K562 (cell line): ENCODE results near the gene FAM120B. TPM values are rescaled to one million over a fixed set of nuclear protein-coding genes. Genes with fewer than 3 reads are reported as not detected.

Experiments
- ATAC-seq: fragments of 200-7000 bp; cut with Tn5 transposase; 3 replicates; pipeline ENCODE4 v1.9.1; 2020; ENCODE audit warnings: moderate library complexity
- BruUV-seq: library from RNA; stranded (reverse); fragments of 400-500 nt; replicated peaks from 2 replicates; lab custom pipeline; 2021; lab: Mats Ljungman, UMichigan
- CTCF ChIA-PET: fragments of 300-600 bp; formaldehyde crosslinking; extraction: SDS; loops from one replicate; lab custom pipeline; 2021; ENCODE audit warnings: low intra/inter-chr PET ratio; lab: Yijun Ruan, JAX
- POLR2A ChIA-PET: fragments of 300-600, 350-650 bp; sonication (Branson Sonifier 250); formaldehyde crosslinking; extraction: SDS; loops from one replicate; lab custom pipeline; 2021; ENCODE audit warnings: antibody characterized with exemption, inconsistent platforms; lab: Yijun Ruan, JAX
- DNase-seq, 4 experiments: peaks; one replicate each; pipeline versions ENCODE4 v3.0.0 to v3.0.0-alpha.2; 2011 to 2018; ENCODE audit warnings: low spot score in 3 of 4, mixed read lengths in 3 of 4; ENCODE audit errors: extremely low read depth in 1 of 4
- FAIRE-seq: peaks from 2 replicates; lab custom pipeline; 2011; peaks lifted over from hg19 to GRCh38; lab: Jason Lieb, UNC
- H2AFZ ChIP-seq: 2 replicates; pipeline ENCODE4 v1.6.0; 2011; ENCODE audit warnings: low read depth, low read length, control low read depth, inconsistent platforms
- H3K27ac ChIP-seq: fragments of 200-600 bp; 3 replicates; pipeline ENCODE4 v1.8.0; 2011; ENCODE audit warnings: low read depth, mild to moderate bottlenecking, control low read depth, inconsistent platforms, low read length, moderate library complexity, mixed read lengths; ENCODE audit errors: extremely low read depth
- H3K27me3 ChIP-seq, 2 experiments: fragments of 300-600 bp in 1 of 2; 2 replicates in 1 of 2; 3 replicates in 1 of 2; pipeline versions ENCODE4 v1.6.0 to v1.8.0; 2011; ENCODE audit warnings: inconsistent platforms in 2 of 2, low read length in 2 of 2, mild to moderate bottlenecking in 1 of 2, mixed read lengths in 1 of 2, moderate library complexity in 1 of 2; ENCODE audit not compliant: control insufficient read depth in 2 of 2, insufficient read depth in 2 of 2
- H3K36me3 ChIP-seq: fragments of 300-600 bp; 3 replicates; pipeline ENCODE4 v1.8.0; 2011; ENCODE audit warnings: mild to moderate bottlenecking, low read length, inconsistent platforms; ENCODE audit not compliant: control insufficient read depth, insufficient read depth
- H3K4me1 ChIP-seq, 2 experiments: fragments of 200-600 bp in 1 of 2; replicated peaks in 1 of 2; 2 replicates in 1 of 2; 3 replicates in 1 of 2; pipeline versions ENCODE4 v1.5.1 to v1.8.0; 2011; ENCODE audit warnings: inconsistent platforms in 2 of 2, low read length in 2 of 2, mild to moderate bottlenecking in 1 of 2, mixed read lengths in 1 of 2, moderate library complexity in 1 of 2; ENCODE audit not compliant: control insufficient read depth in 2 of 2, insufficient read depth in 2 of 2
- H3K4me2 ChIP-seq: 2 replicates; pipeline ENCODE4 v1.6.1; 2011; ENCODE audit warnings: low read length, control low read depth, inconsistent platforms, mixed read lengths; ENCODE audit not compliant: insufficient read depth
- H3K4me3 ChIP-seq: fragments of 200-600 bp; sonication (generic), shearing (Covaris generic); 2 replicates; pipeline ENCODE4 v1.5.1; 2016; ENCODE audit warnings: control low read depth, inconsistent platforms
- H3K79me2 ChIP-seq: fragments of 200-600 bp; 3 replicates; pipeline ENCODE4 v1.8.0; 2011; ENCODE audit warnings: low read length, inconsistent platforms; ENCODE audit not compliant: control insufficient read depth, insufficient read depth
- H3K9ac ChIP-seq, 2 experiments: 2 replicates each; pipeline versions ENCODE4 v1.6.0 to v1.6.1; 2011; ENCODE audit warnings: low read depth in 2 of 2, low read length in 2 of 2, control low read depth in 1 of 2, inconsistent platforms in 1 of 2, mild to moderate bottlenecking in 1 of 2, mixed read lengths in 1 of 2; ENCODE audit not compliant: insufficient read depth in 1 of 2
- H3K9me1 ChIP-seq: one replicate; pipeline ENCODE4 v1.6.0; 2011; ENCODE audit warnings: inconsistent platforms, mild to moderate bottlenecking, low read length, moderate library complexity; ENCODE audit not compliant: control insufficient read depth, insufficient read depth
- H3K9me3 ChIP-seq: replicated peaks from 2 replicates; pipeline ENCODE4 v1.5.1; 2011; ENCODE audit warnings: low read depth, low read length, inconsistent platforms; ENCODE audit not compliant: control insufficient read depth, insufficient read depth
- H4K20me1 ChIP-seq: replicated peaks from 2 replicates; pipeline ENCODE4 v1.6.1; 2011; ENCODE audit warnings: low read length, inconsistent platforms, mixed read lengths; ENCODE audit not compliant: control insufficient read depth, insufficient read depth
- CTCF ChIP-seq, 3 experiments: IDR thresholded peaks in 2 of 3; conservative IDR thresholded peaks in 1 of 3; 2 replicates each; pipeline ENCODE4 v1.5.1; 2011 to 2012; ENCODE audit warnings: low read length in 3 of 3, mild to moderate bottlenecking in 3 of 3, control low read depth in 2 of 3, improper control_type of control experiment in 1 of 3, inconsistent platforms in 1 of 3, low read depth in 1 of 3, mixed read lengths in 1 of 3, moderate library complexity in 1 of 3; ENCODE audit not compliant: insufficient read depth in 2 of 3
- POLR2H ChIP-seq: IDR thresholded peaks from 2 replicates; pipeline ENCODE4 v1.6.1; 2016; ENCODE audit warnings: missing genetic modification characterization, low read depth, mild to moderate bottlenecking, control low read depth, missing compliant biosample characterization, moderate library complexity
- RAD21 ChIP-seq, 2 experiments: fragments of 250-450 bp in 1 of 2; fragments of 450-650 bp in 1 of 2; sonication (Bioruptor Pico) in 1 of 2; formaldehyde crosslinking in 1 of 2; IDR thresholded peaks in 1 of 2; conservative IDR thresholded peaks in 1 of 2; 2 replicates each; pipeline versions ENCODE4 v1.4.0 to v1.8.0; 2020 to 2022; ENCODE audit warnings: mild to moderate bottlenecking in 2 of 2, moderate library complexity in 1 of 2
- RAD51 ChIP-seq: fragments of 450-650 bp; IDR thresholded peaks from 2 replicates; pipeline ENCODE4 v1.7.1; 2016; ENCODE audit warnings: low read depth, mild to moderate bottlenecking, borderline replicate concordance
- TFE3 ChIP-seq: fragments of 450-650 bp; formaldehyde crosslinking; IDR thresholded peaks from 2 replicates; pipeline ENCODE4 v1.4.0; 2020; ENCODE audit warnings: mild to moderate bottlenecking, mixed read lengths
- USF1 ChIP-seq: sonication (generic); formaldehyde crosslinking; IDR thresholded peaks from 2 replicates; pipeline ENCODE4 v1.9.0; 2022; ENCODE audit warnings: mild to moderate bottlenecking, missing genetic modification reagents
- USF2 ChIP-seq: sonication (generic); formaldehyde crosslinking; IDR thresholded peaks from 2 replicates; pipeline ENCODE4 v1.5.0; 2020; ENCODE audit warnings: missing genetic modification reagents
- ZNF184 ChIP-seq: sonication (generic); formaldehyde crosslinking; IDR thresholded peaks from 2 replicates; pipeline ENCODE4 v1.5.0; 2020; ENCODE audit warnings: missing genetic modification reagents
- WGBS: fragments of 100-300 bp; shearing (Covaris generic); methylation state at CpG from one replicate; pipeline ENCODE4 v1.1.6; 2016; ENCODE audit warnings: low coverage, mixed read lengths; ENCODE audit not compliant: insufficient coverage; ENCODE audit errors: missing lambda C conversion rate; 5-methylcytosine and 5-hydroxymethylcytosine counted together
- in situ Hi-C: fragments of 300-500 bp; cut with MboI; formaldehyde crosslinking; loops from 4 replicates; pipeline ENCODE4 v1.15.0; 2018; ENCODE audit warnings: inconsistent platforms, mixed read lengths
- intact Hi-C: fragments of 100-400 bp; cut with micrococcal nuclease; formaldehyde crosslinking; loops from 2 replicates; pipeline ENCODE4 v1.14.2; 2022
- polyA plus RNA-seq, 8 experiments: library from polyadenylated mRNA; depleted of rRNA in 4 of 8; stranded (reverse) in 5 of 8; unstranded in 3 of 8; fragments of >200 nt; fragmentation: Nextera tagmentation in 2 of 8; fragmentation: Illumina TruSeq in 1 of 8; extraction: Ambion mirVana in 2 of 8; extraction: Trizol in 1 of 8; gene quantifications; 2 replicates each; pipeline versions ENCODE4 v1.2.1 to v1.2.3, GENCODE V29; 2011 to 2014; ENCODE audit warnings: inconsistent platforms in 1 of 8, missing spikeins in 1 of 8
- total RNA-seq, 7 experiments: library from RNA; depleted of rRNA in 6 of 7; stranded (reverse); fragments of >200 nt in 6 of 7; fragmentation: Illumina TruSeq in 2 of 7; extraction: Trizol in 2 of 7; gene quantifications; 2 replicates each; pipeline versions ENCODE4 v1.2.1 to v1.2.3, GENCODE V29; 2011 to 2021; ENCODE audit warnings: low replicate concordance in 1 of 7

The FAM120B gene
- total and polyA plus RNA-seq, 9 of the 15 experiments (the other 6 are each of a cell fraction or from before 2014, with no cell fraction given), result 3.5 to 22.6 (median 14.7) TPM

- DNase-seq (peak; percentile 38 to 44 (median 42)), FAIRE-seq (peak; percentile 40), ATAC-seq (peak; percentile 85)
- Histone ChIP-seq H3K4me2 (no peak overlapping the region), H3K4me1 (no peaks in the 10 kb centered on the region), H3K36me3 (no peaks in the 10 kb centered on the region), H3K79me2 (no peaks in the 10 kb centered on the region), H3K9ac (no peak overlapping the region), H2AFZ (no peak overlapping the region), H3K9me3 (no peaks in the 10 kb centered on the region), H3K27ac (no peak overlapping the region), H3K9me1 (no peaks in the 10 kb centered on the region), H3K27me3 (peaks cover 42 to 61% of the 10 kb centered on the region in 2 experiments), H3K4me3 (no peak overlapping the region), H4K20me1 (no peaks in the 10 kb centered on the region; the same call in 1 of the 2 replicates)
- WGBS, result 2% methylated on average over 7 of the region's 7 CpGs
- in situ Hi-C loops (no loop called here), intact Hi-C loops (loop anchor here (5.0 kb wide), 1 partner anchor 137 kb away; the partner anchor contains the start of gene DLL1)
- CTCF ChIA-PET, result interaction anchor here (0.6 kb wide), 1 partner anchor 95 kb away, joined by 4 read pairs; no protein-coding TSS in a partner anchor
- POLR2A ChIA-PET, result interaction anchor here (0.7 kb wide), 1 partner anchor 143 kb away, joined by 3 read pairs; no protein-coding TSS in a partner anchor
- no TSS peak for BruUV-seq
- TF ChIP-seq USF2 (CRISPR knock-in tag) (peak; percentile 85), CTCF (IDR thresholded peaks at IDR 0.05 in 2 of 3, conservative IDR thresholded peaks at IDR 0.05 in 1 of 3; ENCODE audit: insufficient read depth in 2 of 3, low read depth in 1 of 3, low read length in 3 of 3) (peak; percentile 25 to 35 (median 26); a peak in 3 of 6 replicates), TFE3 (CRISPR knock-in tag) (peak; percentile 57; the same call in 1 of the 2 replicates), RAD51 (peak; percentile 79), ZNF184 (CRISPR knock-in tag) (no peak), USF1 (CRISPR knock-in tag) (peak; percentile 85), POLR2H (tag) (no peak), RAD21 (CRISPR knock-in tag; conservative IDR thresholded peaks at IDR 0.05 in 1 of 2, IDR thresholded peaks at IDR 0.05 in 1 of 2) (peak in 1 of 2 experiments; percentile 36; a peak in 2 of 4 replicates)
Observed at GRCh38 chr6:170429450-170429849, 122.9 kb downstream of the FAM120B start.
